IMR-90 (cell line): Measurements from ENCODE around the gene SPTLC3. TPM values are rescaled to one million over a fixed set of nuclear protein-coding genes. Genes with fewer than 3 reads are reported as not detected.

ENCODE experiments used
- ATAC-seq: fragments of 200-7000 bp; cut with Tn5 transposase; 2 replicates; pipeline ENCODE4 v1.9.1; 2020; ENCODE audit warnings: low read depth, mild to moderate bottlenecking, moderate library complexity
- BruUV-seq: library from RNA; stranded (reverse); fragments of 400-500 nt; replicated peaks from 2 replicates; lab custom pipeline; 2021; lab: Mats Ljungman, UMichigan
- CTCF ChIA-PET: fragments of 300-600 bp; formaldehyde crosslinking; extraction: SDS; loops from one replicate; lab custom pipeline; 2021; ENCODE audit warnings: antibody characterized with exemption; lab: Yijun Ruan, JAX
- POLR2A ChIA-PET: fragments of 300-600 bp; sonication (Branson Sonifier 250); formaldehyde crosslinking; loops from one replicate; lab custom pipeline; 2022; ENCODE audit warnings: antibody characterized with exemption; ENCODE audit not compliant: unreplicated experiment; lab: Charles Lee
- DNase-seq: peaks from one replicate; pipeline ENCODE4 v3.0.0; 2013
- H2AFZ ChIP-seq: replicated peaks from 2 replicates; pipeline ENCODE3; 2013; ENCODE audit warnings: low read length, mild to moderate bottlenecking; ENCODE audit not compliant: poor library complexity
- H2AK5ac ChIP-seq: 2 replicates; pipeline ENCODE4 v1.6.1; 2013; ENCODE audit warnings: low read depth, low read length, inconsistent platforms
- H2AK9ac ChIP-seq: replicated peaks from 2 replicates; pipeline ENCODE3; 2013; ENCODE audit warnings: mild to moderate bottlenecking, low read depth, low read length, moderate library complexity; ENCODE audit not compliant: poor library complexity
- H2BK120ac ChIP-seq: 2 replicates; pipeline ENCODE4 v1.6.1; 2013; ENCODE audit warnings: low read depth, low read length, inconsistent platforms
- H2BK15ac ChIP-seq: 3 replicates; pipeline ENCODE4 v1.6.1; 2013; ENCODE audit warnings: low read depth, low read length, inconsistent platforms
- H2BK20ac ChIP-seq: 2 replicates; pipeline ENCODE4 v1.6.1; 2013; ENCODE audit warnings: low read depth, mild to moderate bottlenecking, inconsistent platforms, low read length, moderate library complexity
- H2BK5ac ChIP-seq: 2 replicates; pipeline ENCODE4 v1.6.1; 2013; ENCODE audit warnings: mild to moderate bottlenecking, low read depth, low read length, inconsistent platforms; ENCODE audit not compliant: poor library complexity, severe bottlenecking
- H3K14ac ChIP-seq: replicated peaks from 2 replicates; pipeline ENCODE4 v1.6.1; 2013; ENCODE audit warnings: low read depth, low read length, inconsistent platforms
- H3K18ac ChIP-seq: 2 replicates; pipeline ENCODE4 v1.6.1; 2013; ENCODE audit warnings: low read depth, low read length, control low read depth
- H3K23ac ChIP-seq: 2 replicates; pipeline ENCODE4 v1.6.1; 2013; ENCODE audit warnings: low read depth, low read length, inconsistent platforms
- H3K27ac ChIP-seq: 2 replicates; pipeline ENCODE4 v1.5.1; 2013; ENCODE audit warnings: mild to moderate bottlenecking, control low read depth, low read length; ENCODE audit not compliant: insufficient read depth
- H3K27me3 ChIP-seq: 2 replicates; pipeline ENCODE4 v1.6.1; 2013; ENCODE audit warnings: low read length; ENCODE audit not compliant: control insufficient read depth, insufficient read depth
- H3K36me3 ChIP-seq: 2 replicates; pipeline ENCODE4 v1.6.1; 2013; ENCODE audit warnings: low read length, mixed read lengths; ENCODE audit not compliant: control insufficient read depth, insufficient read depth
- H3K4ac ChIP-seq: 2 replicates; pipeline ENCODE4 v1.6.1; 2013; ENCODE audit warnings: low read depth, low read length, inconsistent platforms
- H3K4me1 ChIP-seq: 2 replicates; pipeline ENCODE4 v1.6.1; 2013; ENCODE audit warnings: low read length, mixed read lengths; ENCODE audit not compliant: control insufficient read depth, insufficient read depth
- H3K4me2 ChIP-seq: 2 replicates; pipeline ENCODE4 v1.6.1; 2013; ENCODE audit warnings: low read depth, mild to moderate bottlenecking, control low read depth, low read length, moderate library complexity
- H3K4me3 ChIP-seq: 2 replicates; pipeline ENCODE4 v1.5.1; 2013; ENCODE audit warnings: low read depth, mild to moderate bottlenecking, control low read depth, low read length, moderate library complexity; ENCODE audit not compliant: insufficient read depth
- H3K56ac ChIP-seq: 2 replicates; pipeline ENCODE4 v1.6.1; 2013; ENCODE audit warnings: low read length, inconsistent platforms; ENCODE audit not compliant: insufficient read depth; ENCODE audit errors: extremely low read depth
- H3K79me1 ChIP-seq, 2 experiments: 2 replicates each; pipeline ENCODE4 v1.6.1; 2013; ENCODE audit warnings: low read length in 2 of 2, inconsistent platforms in 1 of 2, low read depth in 1 of 2
- H3K9ac ChIP-seq: 2 replicates; pipeline ENCODE4 v1.6.1; 2013; ENCODE audit warnings: low read depth, low read length, control low read depth
- H3K9me1 ChIP-seq: 2 replicates; pipeline ENCODE4 v1.6.1; 2013; ENCODE audit warnings: low read length, inconsistent platforms; ENCODE audit not compliant: insufficient read depth
- H3K9me3 ChIP-seq: 2 replicates; pipeline ENCODE4 v1.6.1; 2013; ENCODE audit warnings: low read length; ENCODE audit not compliant: control insufficient read depth, insufficient read depth
- H4K20me1 ChIP-seq: 2 replicates; pipeline ENCODE4 v1.6.1; 2013; ENCODE audit warnings: low read length, inconsistent platforms; ENCODE audit not compliant: insufficient read depth
- H4K5ac ChIP-seq: 2 replicates; pipeline ENCODE4 v1.6.1; 2013; ENCODE audit warnings: mild to moderate bottlenecking, low read depth, low read length, control low read depth
- H4K8ac ChIP-seq, 2 experiments: 2 replicates each; pipeline ENCODE4 v1.6.1; 2013; ENCODE audit warnings: low read depth in 2 of 2, low read length in 2 of 2, control low read depth in 1 of 2, inconsistent platforms in 1 of 2
- H4K91ac ChIP-seq: 2 replicates; pipeline ENCODE4 v1.6.1; 2013; ENCODE audit warnings: low read depth, low read length, inconsistent platforms; ENCODE audit not compliant: insufficient read depth
- CEBPB ChIP-seq: IDR thresholded peaks from 2 replicates; pipeline ENCODE4 v1.6.1; 2012; ENCODE audit warnings: low read depth, low read length, improper control_type of control experiment
- MAZ ChIP-seq: IDR thresholded peaks from 2 replicates; pipeline ENCODE4 v1.6.1; 2012; ENCODE audit warnings: low read depth, mild to moderate bottlenecking, low read length, improper control_type of control experiment, moderate library complexity, borderline replicate concordance
- MXI1 ChIP-seq: IDR thresholded peaks from 2 replicates; pipeline ENCODE4 v1.6.1; 2012; ENCODE audit warnings: low read depth, mild to moderate bottlenecking, low read length, moderate library complexity, borderline replicate concordance
- POLR2A ChIP-seq: IDR thresholded peaks from 2 replicates; pipeline ENCODE4 v1.6.1; 2012; ENCODE audit warnings: mild to moderate bottlenecking, low read depth, low read length
- RFX5 ChIP-seq: IDR thresholded peaks from 2 replicates; pipeline ENCODE4 v1.8.0; 2012; ENCODE audit warnings: low read depth, mild to moderate bottlenecking, low read length, moderate library complexity
- SMC3 ChIP-seq: fragments of 150-350 bp; IDR thresholded peaks from 2 replicates; pipeline ENCODE4 v1.6.1; 2016; ENCODE audit warnings: low read depth, mild to moderate bottlenecking, antibody characterized with exemption, low read length, moderate library complexity
- WGBS, 2 experiments: methylation state at CpG; one replicate each; pipeline versions ENCODE4 v1.1.5 to v1.1.7; 2013; ENCODE audit warnings: missing lambda C conversion rate in 2 of 2; ENCODE audit not compliant: insufficient read length in 1 of 2; ENCODE audit errors: extremely low coverage in 2 of 2; 5-methylcytosine and 5-hydroxymethylcytosine counted together
- dilution Hi-C: fragments of 300-500 bp; cut with HindIII; formaldehyde crosslinking; loops from one replicate; pipeline ENCODE4 v1.14.3; 2018; ENCODE audit warnings: low sequenced_read_pairs; ENCODE audit not compliant: unreplicated experiment
- in situ Hi-C: fragments of 300-500 bp; cut with MboI; formaldehyde crosslinking; loops from 3 replicates; pipeline ENCODE4 v1.14.3; 2019; ENCODE audit warnings: low sequenced_read_pairs, inconsistent platforms, mixed read lengths
- intact Hi-C: fragments of 100-400 bp; cut with micrococcal nuclease; formaldehyde crosslinking; loops from 2 replicates; pipeline ENCODE4 v1.10.0; 2022
- polyA plus RNA-seq, 3 experiments: library from polyadenylated mRNA; depleted of rRNA; stranded (reverse); fragments of >200 nt; gene quantifications; 2 replicates each; pipeline ENCODE4 v1.2.3, GENCODE V29; 2012; ENCODE audit warnings: low replicate concordance in 1 of 3
- total RNA-seq: library from RNA; depleted of rRNA; stranded (reverse); fragments of >200 nt; gene quantifications from 2 replicates; pipeline ENCODE4 v1.2.3, GENCODE V29; 2012

SPTLC3 gene
- total and polyA plus RNA-seq, 2 of the 4 experiments (the other 2 are of a cell fraction), result 0.44 to 1.6 TPM

GRCh38 chr20:13089950-13090469 is 81.2 kb downstream of the SPTLC3 start:
- Histone ChIP-seq H3K9ac (no peak overlapping the region), H3K4me1 (no peaks in the 10 kb centered on the region), H2AK9ac (no peak overlapping the region), H3K27me3 (no peaks in the 10 kb centered on the region; the same call in 1 of the 2 replicates), H3K23ac (no peak overlapping the region), H3K9me1 (no peaks in the 10 kb centered on the region), H3K9me3 (no peaks in the 10 kb centered on the region), H2BK5ac (no peak overlapping the region), H3K27ac (no peak overlapping the region), H2BK20ac (no peak overlapping the region), H3K56ac (no peak overlapping the region), H4K91ac (no peak overlapping the region), H3K79me1 (no peaks in the 10 kb centered on the region), H4K20me1 (no peaks in the 10 kb centered on the region), H3K18ac (no peak overlapping the region), H3K14ac (no peak overlapping the region), H3K4me2 (no peak overlapping the region), H2AFZ (no peak overlapping the region), H2BK120ac (no peak overlapping the region), H4K8ac (no peak overlapping the region), H3K36me3 (no peaks in the 10 kb centered on the region), H2AK5ac (no peak overlapping the region), H3K4ac (no peak overlapping the region), H3K4me3 (no peak overlapping the region), H2BK15ac (no peak overlapping the region), H4K5ac (no peak overlapping the region)
- intact Hi-C loops, result no loop called here
- no TSS peak for BruUV-seq
- no CpG with 5 or more reads among the region's 1 CpG for WGBS, 2 experiments
- in situ Hi-C loops, result no loop called here
- no peak for ATAC-seq
- no peak for DNase-seq
- POLR2A ChIA-PET, result no interaction called here
- CTCF ChIA-PET, result no interaction called here
- no peak for TF ChIP-seq RFX5
- TF ChIP-seq CEBPB, result no peak
- TF ChIP-seq SMC3, result no peak
- TF ChIP-seq MXI1, result no peak
- TF ChIP-seq MAZ, result no peak
- no peak for TF ChIP-seq POLR2A
- dilution Hi-C loops, result no loop called here
